Measurements from ENCODE around the gene NTN1.

NTN1 gene

GRCh38 chr17:9169116-9169515, 147.8 kb downstream of the NTN1 start:
- DNase-seq, result no peak

- no peak for DNase-seq
Measured at GRCh38 chr17:9170336-9170735, 149.0 kb downstream of the NTN1 start.

GRCh38 chr17:9170853-9171252, 149.5 kb downstream of the NTN1 start:
- DNase-seq, result no peak

DNA sequence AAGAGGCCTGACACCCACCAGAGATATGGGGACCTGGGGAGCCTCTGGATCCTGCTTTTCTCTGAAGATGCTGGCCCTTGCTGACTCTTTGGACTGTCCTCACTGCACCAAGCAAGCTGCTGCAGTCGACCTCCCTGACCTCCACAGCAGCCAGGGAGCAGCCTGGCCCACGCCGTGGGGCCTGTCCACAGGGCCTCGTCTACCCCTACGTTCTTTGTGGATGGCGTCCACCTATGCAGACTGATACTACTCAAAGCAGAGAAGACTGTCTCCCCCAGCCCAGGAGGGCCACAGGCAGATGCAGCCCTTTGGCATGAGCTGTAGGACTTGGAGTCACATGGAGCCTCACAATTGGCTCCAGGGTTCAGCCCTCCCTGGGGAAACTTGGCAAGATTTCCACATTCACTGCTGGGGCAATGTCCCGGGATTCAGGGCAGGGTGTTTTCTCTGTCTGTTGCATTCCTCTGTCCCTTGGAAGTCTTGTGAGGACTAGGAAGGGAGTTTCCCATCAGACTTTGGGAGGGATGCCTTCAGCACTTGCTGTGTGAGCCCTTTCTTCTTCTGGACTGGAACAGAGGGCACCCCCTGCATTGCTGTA, 152.2 kb downstream of the NTN1 start:
- no peak for DNase-seq

- no peak for DNase-seq
Measured at GRCh38 chr17:9174312-9174711, 153.0 kb downstream of the NTN1 start.

- no peak for DNase-seq
Measured at GRCh38 chr17:9174779-9175574, 153.7 kb downstream of the NTN1 start.

DNA sequence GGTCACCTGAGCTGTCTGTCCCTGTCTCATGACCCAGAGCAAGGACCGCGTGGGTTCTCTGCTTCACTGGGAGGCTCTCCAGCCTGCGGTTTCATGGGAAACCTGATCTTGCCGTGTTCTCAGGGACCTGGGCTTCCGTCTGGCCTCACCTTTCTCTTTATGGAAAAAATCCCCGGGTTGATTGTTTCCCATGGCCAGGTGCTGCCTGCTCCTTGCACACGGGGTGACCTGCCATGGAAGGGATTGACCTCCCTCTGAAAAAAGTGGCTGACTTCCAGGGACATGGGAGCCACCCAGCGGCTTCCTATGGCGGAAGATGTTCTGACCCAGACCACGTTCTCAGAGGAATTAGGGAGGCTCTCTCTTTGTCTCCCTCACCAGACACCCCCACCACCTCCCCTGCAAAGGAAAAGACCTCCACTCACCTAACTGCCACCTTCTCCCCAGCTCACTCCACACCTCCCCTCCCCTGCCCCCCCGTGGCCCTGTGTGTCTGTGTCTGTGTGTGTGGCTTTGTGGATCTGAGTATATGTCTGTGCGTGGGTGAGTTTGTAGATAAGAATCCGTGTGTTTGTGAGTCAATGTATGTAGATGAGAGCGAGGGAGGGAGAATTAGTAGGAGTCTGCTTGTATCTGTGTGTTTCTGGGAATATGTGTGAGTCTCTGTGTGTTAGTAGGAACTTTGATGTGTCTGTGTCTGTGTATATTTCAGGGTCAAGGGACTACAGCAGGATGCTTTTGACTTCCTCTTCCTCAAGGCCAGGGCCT, 154.6 kb downstream of the NTN1 start:
- no peak for DNase-seq

DNA sequence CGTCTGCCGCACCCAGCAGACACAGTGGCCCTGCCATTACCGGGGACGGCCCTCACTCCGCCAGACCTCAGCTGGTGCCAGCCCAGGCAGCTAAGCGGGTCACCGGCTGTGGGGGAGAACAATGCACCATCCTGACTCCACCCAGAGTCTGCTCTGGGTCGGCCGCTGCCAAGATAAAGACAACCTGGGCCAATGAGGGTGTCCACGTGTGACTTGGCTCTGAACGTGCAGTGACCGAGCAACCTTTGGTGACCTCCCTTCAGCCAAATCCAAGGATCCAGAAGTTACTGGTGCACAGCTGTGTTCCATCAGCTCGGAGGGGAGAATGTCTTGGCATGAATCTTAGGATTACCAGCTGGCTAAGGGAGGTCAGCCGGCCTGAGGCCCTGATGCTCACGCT, 155.9 kb downstream of the NTN1 start:
- no peak for DNase-seq

DNA sequence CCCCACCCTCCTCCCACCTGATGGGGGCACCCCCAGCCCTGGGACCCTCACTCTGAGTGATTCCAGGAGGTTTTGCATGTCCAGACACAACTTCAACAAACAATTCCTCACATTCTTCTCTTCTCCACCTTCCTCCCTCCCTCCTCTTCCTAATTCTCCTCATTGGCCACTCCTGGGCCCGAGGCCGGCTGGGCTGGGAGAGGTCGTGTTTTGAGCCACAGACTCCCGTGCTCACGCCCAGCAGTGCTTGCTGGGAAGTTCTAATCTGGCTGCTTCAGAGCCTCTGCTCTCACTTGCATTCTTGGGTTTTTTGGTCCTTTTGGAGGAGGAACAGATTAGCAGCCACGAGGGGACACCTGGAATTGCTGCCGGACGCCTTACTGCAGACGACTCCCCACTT, 157.0 kb downstream of the NTN1 start:
- DNase-seq, result no peak

- DNase-seq, result no peak
Measured at GRCh38 chr17:9179602-9180001, 158.3 kb downstream of the NTN1 start.

- no peak for DNase-seq
Measured at GRCh38 chr17:9181640-9182039, 160.3 kb downstream of the NTN1 start.

GRCh38 chr17:9183306-9183705, 162.0 kb downstream of the NTN1 start:
- no peak for DNase-seq

DNA sequence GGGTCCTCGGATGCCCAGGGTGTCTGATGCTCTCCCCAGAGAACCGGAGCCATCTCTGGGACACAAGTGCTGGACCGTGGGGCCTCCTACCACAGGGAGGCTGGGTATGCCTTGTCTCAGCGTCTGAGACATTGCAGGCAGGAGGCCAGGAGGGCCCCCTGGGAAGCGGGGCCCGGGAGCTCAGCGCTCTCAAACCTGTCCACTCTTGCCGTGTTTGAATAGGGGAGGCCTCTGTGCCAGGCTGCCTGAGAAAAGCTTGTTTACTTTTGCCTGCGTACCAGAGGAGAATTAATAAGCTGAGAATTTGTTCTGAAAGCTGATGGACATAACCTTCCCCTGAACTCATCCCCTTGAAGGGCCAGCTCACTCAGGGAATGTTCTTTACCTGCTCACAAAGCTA, 163.8 kb downstream of the NTN1 start:
- no peak for DNase-seq

- no peak for DNase-seq
Measured at GRCh38 chr17:9185688-9186284, 164.5 kb downstream of the NTN1 start.

DNA sequence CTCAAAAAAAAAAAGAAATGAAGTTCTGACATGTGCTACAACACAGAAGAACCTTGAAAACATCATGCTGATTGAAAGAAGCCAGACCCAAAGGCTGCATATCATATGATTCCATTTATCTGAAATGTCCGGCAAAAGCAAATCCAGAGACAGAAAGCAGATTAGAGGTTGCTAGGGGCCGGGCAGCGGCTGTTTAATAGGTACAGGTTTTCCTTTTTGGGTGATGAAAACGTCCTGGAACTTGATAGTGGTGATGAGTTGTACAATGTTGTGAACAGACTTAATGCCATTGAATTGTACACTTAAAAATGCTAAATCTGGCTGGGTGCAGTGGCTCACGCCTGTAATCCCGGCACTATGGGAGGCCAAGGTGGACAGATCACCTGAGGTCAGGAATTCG, 166.5 kb downstream of the NTN1 start:
- DNase-seq, result no peak

- no peak for DNase-seq
Measured at GRCh38 chr17:9188367-9188766, 167.1 kb downstream of the NTN1 start.

DNA sequence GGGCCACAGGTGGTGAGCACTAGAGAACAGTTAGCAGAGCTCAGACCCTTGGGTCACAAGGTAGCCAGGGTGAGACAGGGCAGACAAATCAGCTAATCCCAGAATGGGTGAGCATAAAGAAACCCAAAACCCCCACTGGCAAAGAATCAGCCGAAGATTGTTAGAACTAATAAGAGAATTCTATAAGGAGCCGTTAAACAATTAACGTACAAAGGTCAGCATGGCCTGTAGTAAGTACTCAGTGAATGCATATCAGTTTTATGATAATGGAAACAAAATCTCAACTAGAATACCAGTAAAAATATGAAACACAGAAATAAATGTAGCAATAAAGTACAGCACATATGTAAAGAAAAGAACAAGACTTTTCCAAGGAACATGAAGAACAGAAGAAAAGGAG, 168.6 kb downstream of the NTN1 start:
- DNase-seq, result no peak

- no peak for DNase-seq
Measured at GRCh38 chr17:9192010-9192409, 170.7 kb downstream of the NTN1 start.

DNA sequence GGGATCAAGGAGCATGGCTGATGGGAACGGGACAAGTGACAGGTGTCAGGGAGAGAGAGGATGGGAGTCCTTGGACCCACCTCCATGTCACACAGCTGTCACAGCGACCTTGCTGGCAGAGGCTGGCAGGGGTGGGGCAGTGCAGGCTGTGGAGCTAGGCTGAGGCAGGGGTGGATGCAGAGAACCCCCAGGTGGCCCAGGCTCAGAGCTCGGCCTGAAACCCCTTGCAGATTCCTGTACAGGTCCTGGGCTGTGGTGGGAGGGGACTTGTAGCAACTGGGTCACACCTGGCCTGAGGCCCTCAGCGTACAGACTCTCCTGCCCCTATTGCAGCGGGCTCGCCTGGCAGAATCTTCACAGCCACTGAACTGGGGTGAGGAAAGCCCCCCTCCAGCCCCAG, 174.1 kb downstream of the NTN1 start:
- DNase-seq, result no peak

- DNase-seq, result no peak
Measured at GRCh38 chr17:9195961-9196670, 174.8 kb downstream of the NTN1 start.

DNA sequence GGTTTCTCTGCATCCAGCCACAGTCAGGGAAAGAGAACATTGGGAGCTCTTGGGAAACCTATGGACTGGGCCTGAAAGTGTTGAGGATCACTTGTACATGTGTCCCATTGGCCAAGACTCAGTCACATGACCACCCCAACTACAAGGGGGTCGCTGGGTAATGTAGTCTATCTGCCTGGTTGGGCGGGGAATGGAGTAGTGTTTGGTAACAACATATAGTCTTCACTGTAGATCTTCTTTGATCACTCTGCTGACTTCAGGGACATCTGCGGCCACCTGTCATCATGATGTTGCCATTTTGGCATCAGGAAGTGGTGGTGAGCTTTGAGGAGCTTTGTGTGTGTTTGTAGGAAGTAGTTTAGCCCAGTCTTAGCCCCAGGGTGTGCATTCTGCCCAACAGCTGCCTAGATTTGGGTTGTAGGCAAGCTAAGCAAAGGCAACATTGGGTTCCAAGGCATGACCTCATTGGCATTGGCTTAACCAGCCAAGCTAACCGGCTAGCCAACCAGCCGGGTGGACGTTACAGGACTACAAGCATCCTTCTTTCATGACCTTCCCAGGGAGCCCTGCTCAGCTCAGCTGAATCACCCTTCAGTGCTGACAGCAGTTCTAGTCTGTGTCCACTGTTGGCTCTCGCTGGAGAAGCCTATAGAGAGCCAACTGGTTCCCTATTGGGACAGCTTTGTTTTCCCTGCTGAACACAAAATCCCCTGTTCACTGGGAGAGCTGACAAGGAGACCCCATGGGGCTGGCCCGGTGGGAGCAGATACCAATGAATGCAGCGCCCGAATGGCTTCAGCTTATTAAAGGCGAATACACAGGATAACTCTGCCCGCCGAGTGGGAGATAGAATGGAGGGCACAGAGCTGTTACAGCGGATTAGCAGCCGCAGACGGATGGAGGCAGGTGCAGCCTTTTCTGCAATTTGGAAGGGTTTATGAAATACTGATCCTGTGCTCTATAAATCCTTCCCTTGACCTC, 178.6 kb downstream of the NTN1 start:
- no peak for DNase-seq

All from cortex of kidney (tissue), 1 donor.